NOMO-1 treated with dmso at 0.1 percent for 144 hours (cell line): ENCODE measurements around the gene ADGRB3.

Experiments used
- DNase-seq: peaks from one replicate; lab custom pipeline; 2025; ENCODE audit not compliant: unreplicated experiment; lab: John Stamatoyannopoulos, UW

Gene ADGRB3

DNA sequence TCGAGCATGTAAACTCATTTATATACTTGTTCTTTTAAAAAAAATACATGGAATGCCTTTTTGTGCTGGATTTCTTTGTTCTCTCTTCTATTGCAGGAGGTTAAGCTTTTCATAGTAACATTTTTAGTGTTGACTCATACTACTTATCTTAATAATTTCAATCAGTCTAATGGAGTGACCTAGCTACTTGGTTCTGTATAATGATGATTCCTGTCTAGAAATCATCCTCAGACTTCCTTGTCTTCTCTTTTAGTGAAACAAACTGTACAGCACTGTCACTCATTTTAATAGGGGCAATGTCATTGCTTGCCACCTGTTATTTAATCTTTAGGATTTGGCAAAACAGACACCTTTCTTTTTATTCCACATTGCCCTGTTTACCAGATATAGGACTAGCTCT, 62.3 kb downstream of the ADGRB3 start:
- DNase-seq, result no peak

DNA sequence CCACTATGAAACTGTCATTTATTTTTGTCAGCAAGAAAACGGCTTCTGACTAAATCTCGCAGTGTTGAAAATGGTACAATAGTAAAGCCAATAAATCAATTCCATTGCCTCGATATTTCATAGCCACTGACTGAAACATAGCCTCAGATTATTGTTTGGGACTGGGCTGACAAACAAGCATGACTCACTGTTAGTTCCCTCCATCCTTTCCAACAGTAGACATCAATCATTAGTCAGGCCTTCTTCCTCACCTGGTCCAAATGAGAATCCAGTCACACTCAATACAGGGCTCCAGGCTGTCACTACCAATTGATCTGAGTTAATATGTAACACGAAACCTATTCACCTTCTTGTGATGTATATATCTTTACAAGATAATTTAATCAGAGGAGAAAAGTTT, 66.1 kb downstream of the ADGRB3 start:
- no peak for DNase-seq

- DNase-seq, result no peak
Observed at GRCh38 chr6:68704485-68704884, 69.4 kb downstream of the ADGRB3 start.

- no peak for DNase-seq
Observed at GRCh38 chr6:68709091-68709490, 74.0 kb downstream of the ADGRB3 start.

DNA sequence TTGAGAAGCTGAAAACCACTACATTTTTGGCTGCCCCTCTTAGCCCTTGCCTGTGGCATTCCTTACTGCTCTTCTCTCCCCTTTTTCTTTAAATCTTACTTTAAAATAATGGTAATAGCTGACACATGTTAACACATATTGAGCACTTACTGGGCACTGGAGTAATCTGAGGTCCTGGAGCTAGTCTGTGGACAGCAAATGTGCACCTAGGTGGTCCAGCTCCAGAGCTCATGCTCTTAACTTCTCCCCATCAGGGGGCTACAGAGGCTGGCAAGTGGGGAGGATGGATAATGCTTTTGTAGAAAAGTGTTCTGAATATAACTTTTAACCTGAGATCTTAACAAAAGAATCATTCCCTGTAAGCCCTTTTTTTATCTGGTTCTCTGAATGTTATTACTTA, 74.8 kb downstream of the ADGRB3 start:
- no peak for DNase-seq

DNA sequence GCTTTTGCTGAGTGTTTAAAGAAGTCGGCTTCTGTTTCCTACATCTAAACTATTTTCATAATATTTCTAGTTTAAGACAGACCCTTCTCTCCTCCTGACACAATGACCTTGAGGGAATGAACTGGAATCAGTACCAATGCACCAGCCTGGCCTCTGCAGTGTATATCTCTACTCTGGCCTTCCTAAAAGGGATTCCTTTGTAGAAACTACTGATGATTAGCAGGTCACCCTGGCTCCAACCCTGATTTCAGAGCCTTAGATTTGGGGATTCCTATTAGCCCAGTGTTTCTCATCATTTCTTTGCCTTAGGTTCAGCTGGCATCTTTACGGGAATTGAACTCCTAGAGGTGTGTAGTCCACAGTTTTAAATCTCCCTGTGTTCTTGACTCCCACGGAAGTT, 75.4 kb downstream of the ADGRB3 start:
- DNase-seq, result no peak

GRCh38 chr6:68710916-68711315, 75.8 kb downstream of the ADGRB3 start:
- no peak for DNase-seq

GRCh38 chr6:68711386-68712000, 76.4 kb downstream of the ADGRB3 start:
- DNase-seq, result no peak

GRCh38 chr6:68716620-68717019, 81.5 kb downstream of the ADGRB3 start:
- DNase-seq, result no peak

- no peak for DNase-seq
Observed at GRCh38 chr6:68718385-68719073, 83.4 kb downstream of the ADGRB3 start.

- no peak for DNase-seq
Observed at GRCh38 chr6:68719761-68720160, 84.7 kb downstream of the ADGRB3 start.

DNA sequence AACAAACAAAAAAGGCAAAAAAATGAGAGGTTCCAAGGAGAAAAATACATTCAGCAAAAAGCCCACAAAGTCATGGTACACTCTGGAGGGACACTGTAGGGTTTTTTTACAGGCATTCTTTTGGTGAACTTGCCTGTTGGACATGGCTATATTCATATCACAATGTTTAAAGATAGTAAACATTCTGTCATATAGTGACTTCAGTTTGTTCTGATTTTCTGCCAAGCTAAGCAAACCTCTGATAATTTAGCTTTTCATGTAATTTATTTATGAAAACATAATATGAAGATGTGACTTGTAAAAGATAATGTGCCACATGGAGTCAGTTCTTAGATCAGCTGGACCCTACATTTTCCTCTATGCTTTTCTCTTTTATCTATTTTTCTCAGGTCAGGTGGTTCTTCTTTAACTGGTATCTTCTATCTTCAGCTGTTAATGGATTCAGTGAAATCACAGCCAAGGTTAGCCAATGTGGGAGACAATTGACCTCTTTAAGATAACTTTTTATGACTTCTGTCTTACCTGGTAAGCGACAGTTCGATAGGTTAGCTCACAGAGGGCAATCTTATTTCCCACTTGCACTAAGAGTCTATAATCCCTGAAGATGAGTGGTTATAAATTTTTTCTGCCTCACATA, 87.9 kb downstream of the ADGRB3 start:
- no peak for DNase-seq

- no peak for DNase-seq
Observed at GRCh38 chr6:68724060-68724459, 89.0 kb downstream of the ADGRB3 start.

- no peak for DNase-seq
Observed at GRCh38 chr6:68726337-68726736, 91.3 kb downstream of the ADGRB3 start.

DNA sequence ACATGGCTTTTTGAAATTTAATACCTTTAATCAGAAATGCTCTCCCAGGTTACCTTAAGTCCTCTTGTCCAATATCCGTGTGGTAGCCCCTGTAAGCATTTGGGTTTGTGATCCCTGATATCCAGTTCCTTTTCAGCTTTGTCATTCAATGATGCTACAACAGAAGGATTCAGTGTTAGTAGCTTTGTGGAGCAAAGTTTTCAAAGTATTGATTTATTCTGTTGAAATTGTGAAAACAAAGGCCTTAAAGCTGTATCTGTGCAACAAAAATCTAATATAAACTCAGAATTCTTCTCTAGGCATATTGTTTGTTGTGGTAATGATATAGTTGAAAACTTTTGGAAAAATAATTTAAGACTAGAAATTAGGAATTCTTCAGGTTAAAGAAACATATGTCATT, 91.9 kb downstream of the ADGRB3 start:
- DNase-seq, result no peak

GRCh38 chr6:68727699-68728098, 92.6 kb downstream of the ADGRB3 start:
- DNase-seq, result no peak

- DNase-seq, result no peak
Observed at GRCh38 chr6:68728159-68728979, 93.3 kb downstream of the ADGRB3 start.

GRCh38 chr6:68729377-68729903, 94.4 kb downstream of the ADGRB3 start:
- DNase-seq, result no peak

- no peak for DNase-seq
Observed at GRCh38 chr6:68730291-68731054, 95.4 kb downstream of the ADGRB3 start.

DNA sequence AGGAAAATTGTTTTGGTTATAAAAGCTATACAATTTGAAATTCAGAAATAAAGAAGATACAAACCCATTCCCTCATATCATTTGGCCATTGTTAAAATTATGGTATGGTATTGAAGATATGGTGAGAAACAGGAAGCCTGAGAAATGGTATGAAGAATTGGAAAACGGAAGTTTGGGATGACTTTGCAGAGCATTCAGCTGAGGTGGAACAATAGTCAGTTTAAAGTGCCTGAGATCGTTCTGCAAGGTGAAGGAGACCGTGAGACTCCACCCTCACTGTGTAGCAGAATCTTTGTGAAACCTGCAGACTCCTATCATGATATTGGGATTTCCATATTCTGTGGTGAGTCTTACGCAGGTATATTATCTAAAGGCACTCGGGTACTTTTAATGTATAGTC, 97.3 kb downstream of the ADGRB3 start:
- DNase-seq, result no peak

DNA sequence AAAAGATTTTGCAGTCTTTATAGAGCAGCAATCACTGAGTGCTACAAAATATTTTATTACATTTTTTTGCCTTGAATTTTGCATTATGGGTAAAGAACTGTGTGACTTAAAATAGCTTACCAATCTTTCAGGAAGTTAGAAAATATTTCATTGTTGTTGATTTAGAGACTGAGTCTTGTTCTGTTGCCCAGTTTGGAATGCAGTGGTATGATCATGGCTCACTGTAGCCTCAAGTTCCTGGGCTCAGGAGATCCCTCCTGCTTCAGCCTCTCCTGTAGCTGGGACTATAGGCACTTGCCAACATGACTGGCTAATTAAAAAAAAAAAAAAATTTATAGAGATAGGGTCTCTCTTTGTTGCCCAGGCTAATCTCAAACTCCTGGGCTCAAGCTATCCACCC, 100.8 kb downstream of the ADGRB3 start:
- DNase-seq, result no peak
